PC-9 (cell line): ENCODE measurements around the gene GRAP2.

Source experiments
- EZH2 ChIP-seq: fragments of 200-600 bp; sonication (generic); IDR thresholded peaks from 2 replicates; pipeline ENCODE4 v1.8.0; 2017; ENCODE audit warnings: antibody characterized with exemption, low read depth
- TF ChIP-seq, protein P1 (sequence below): fragments of 200-600 bp; sonication (generic); conservative IDR thresholded peaks from 2 replicates; pipeline ENCODE4 v1.6.1; 2017; ENCODE audit warnings: mixed run types, antibody characterized with exemption, mild to moderate bottlenecking, moderate library complexity

DNA sequence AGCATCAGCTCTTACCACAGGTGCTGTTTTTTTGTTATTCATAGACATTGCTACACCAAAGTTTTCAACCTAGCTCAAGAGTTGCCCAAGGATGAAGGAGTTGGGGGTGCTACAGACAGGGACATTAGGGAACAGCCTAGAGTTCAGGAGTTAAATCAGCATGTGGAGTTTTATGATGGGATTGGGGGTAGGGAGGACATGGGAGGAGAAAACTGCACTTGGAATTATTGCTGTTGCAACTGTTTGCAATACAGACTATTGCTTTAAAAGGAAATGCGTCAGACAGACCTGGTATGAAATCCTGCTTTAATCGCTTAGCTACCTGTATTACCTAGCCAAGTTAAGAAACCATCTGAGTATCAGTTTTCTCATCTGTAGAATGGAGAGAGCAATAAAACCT lies 65.6 kb downstream of the GRAP2 start:
- TF ChIP-seq EZH2 = no peak
- TF ChIP-seq, protein P1, sequence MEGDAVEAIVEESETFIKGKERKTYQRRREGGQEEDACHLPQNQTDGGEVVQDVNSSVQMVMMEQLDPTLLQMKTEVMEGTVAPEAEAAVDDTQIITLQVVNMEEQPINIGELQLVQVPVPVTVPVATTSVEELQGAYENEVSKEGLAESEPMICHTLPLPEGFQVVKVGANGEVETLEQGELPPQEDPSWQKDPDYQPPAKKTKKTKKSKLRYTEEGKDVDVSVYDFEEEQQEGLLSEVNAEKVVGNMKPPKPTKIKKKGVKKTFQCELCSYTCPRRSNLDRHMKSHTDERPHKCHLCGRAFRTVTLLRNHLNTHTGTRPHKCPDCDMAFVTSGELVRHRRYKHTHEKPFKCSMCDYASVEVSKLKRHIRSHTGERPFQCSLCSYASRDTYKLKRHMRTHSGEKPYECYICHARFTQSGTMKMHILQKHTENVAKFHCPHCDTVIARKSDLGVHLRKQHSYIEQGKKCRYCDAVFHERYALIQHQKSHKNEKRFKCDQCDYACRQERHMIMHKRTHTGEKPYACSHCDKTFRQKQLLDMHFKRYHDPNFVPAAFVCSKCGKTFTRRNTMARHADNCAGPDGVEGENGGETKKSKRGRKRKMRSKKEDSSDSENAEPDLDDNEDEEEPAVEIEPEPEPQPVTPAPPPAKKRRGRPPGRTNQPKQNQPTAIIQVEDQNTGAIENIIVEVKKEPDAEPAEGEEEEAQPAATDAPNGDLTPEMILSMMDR = no peak
